ENCODE results near the gene KRT40. TPM values are rescaled to one million over a fixed set of nuclear protein-coding genes. Genes with fewer than 3 reads are reported as not detected.

Gene KRT40
- total and polyA plus RNA-seq, 2 of the 8 experiments (the other 6 are each of a cell fraction or from before 2014, with no cell fraction given), result not detected

- Histone ChIP-seq H2BK20ac (ENCODE audit: low read length) (no peak overlapping the region), H3K18ac (ENCODE audit: extremely low read depth, low read length) (no peak overlapping the region), H3K23ac (ENCODE audit: insufficient read length) (no peak overlapping the region), H3K36me3 (ENCODE audit: control insufficient read depth in 2 of 4, insufficient read depth in 4 of 4, low read length in 3 of 4) (no peaks in the 10 kb centered on the region), H3K23me2 (ENCODE audit: low read depth, low read length) (no peaks in the 10 kb centered on the region), H3K4me3 (ENCODE audit: extremely low read depth in 1 of 4, insufficient read depth in 2 of 4, low read depth in 3 of 4, low read length in 4 of 4) (no peak overlapping the region), H4K91ac (replicated peaks; ENCODE audit: insufficient read length, low read length) (no peak overlapping the region), H3K14ac (ENCODE audit: insufficient read length) (no peak overlapping the region), H3K79me1 (ENCODE audit: low read depth, low read length) (no peaks in the 10 kb centered on the region), H3K4me1 (replicated peaks in 1 of 4; ENCODE audit: control insufficient read depth in 3 of 4, insufficient read depth in 4 of 4, low read length in 3 of 4) (peaks cover 0 to 10% (median 6%) of the 10 kb centered on the region in 4 experiments; a peak in 6 of 7 replicates), H3K27ac (ENCODE audit: low read depth, low read length) (no peak overlapping the region), H3K9ac (replicated peaks in 1 of 4; ENCODE audit: extremely low read depth in 1 of 4, low read depth in 3 of 4, low read length in 3 of 4) (no peak overlapping the region), H3K56ac (replicated peaks; ENCODE audit: insufficient read length, low read depth, low read length) (no peak overlapping the region), H3K9me3 (ENCODE audit: insufficient read depth in 2 of 2, low read depth in 1 of 2, low read length in 1 of 2) (no peaks in the 10 kb centered on the region), H3K27me3 (replicated peaks in 1 of 4; ENCODE audit: control insufficient read depth in 3 of 4, extremely low read depth in 1 of 4, insufficient read depth in 3 of 4, low read length in 3 of 4) (no peaks in the 10 kb centered on the region), H4K5ac (ENCODE audit: insufficient read length, low read depth, low read length) (no peak overlapping the region), H4K20me1 (replicated peaks in 1 of 2; ENCODE audit: control insufficient read depth in 1 of 2, insufficient read depth in 2 of 2, low read length in 2 of 2) (no peaks in the 10 kb centered on the region), H3K4me2 (ENCODE audit: insufficient read depth in 1 of 2, low read depth in 2 of 2, low read length in 2 of 2) (no peak overlapping the region), H2BK15ac (ENCODE audit: low read length) (no peak overlapping the region), H2BK120ac (replicated peaks; ENCODE audit: low read depth, low read length) (no peak overlapping the region), H2AFZ (ENCODE audit: low read length) (no peak overlapping the region), H3K79me2 (ENCODE audit: control insufficient read depth in 1 of 2, insufficient read depth in 2 of 2, low read length in 2 of 2) (no peaks in the 10 kb centered on the region), H3K4ac (replicated peaks; ENCODE audit: insufficient read length, low read depth, low read length) (no peak overlapping the region), H4K8ac (ENCODE audit: extremely low read depth, insufficient read depth, low read length) (no peak overlapping the region), H2BK5ac (ENCODE audit: low read depth, low read length) (no peak overlapping the region), H2AK5ac (ENCODE audit: low read depth, low read length) (no peak overlapping the region), H2BK12ac (ENCODE audit: low read depth, low read length) (no peak overlapping the region)
- DNase-seq (ENCODE audit: low read depth in 1 of 2, low spot score in 2 of 2), result no peak
- 87% methylated on average over 6 of the region's 6 CpGs; no CpG with 5 or more reads in 1 of the 2 experiments for WGBS, 2 experiments (ENCODE audit: extremely low coverage in 1 of 2, insufficient coverage in 1 of 2, insufficient read length in 1 of 2, insufficient replicate concordance in 2 of 2, low coverage in 1 of 2, low lambda C conversion rate in 2 of 2, missing lambda C conversion rate in 1 of 2)
- FAIRE-seq, result no peak
- ChIA-PET POLR2A (ENCODE audit: partially characterized antibody) (no interaction called here), CTCF (ENCODE audit: partially characterized antibody) (no interaction called here)
- TF ChIP-seq CTBP2 (IDR thresholded peaks at IDR 0.05; ENCODE audit: borderline replicate concordance, insufficient read depth, insufficient read length, low read length) (no peak), USF2 (IDR thresholded peaks at IDR 0.05; ENCODE audit: low read length) (no peak), GABPA (IDR thresholded peaks at IDR 0.05; ENCODE audit: borderline replicate concordance, insufficient read depth, low read length) (no peak), SP2 (IDR thresholded peaks at IDR 0.05; ENCODE audit: low read length) (no peak)
Measured at GRCh38 chr17:41012326-41013120, 28.4 kb upstream of the KRT40 start.

Data from H1 (cell line).